Osteocyte (in vitro differentiated cells): Measurements from ENCODE around the gene ITGB4. TPM values are rescaled to one million over a fixed set of nuclear protein-coding genes. Genes with fewer than 3 reads are reported as not detected.

Experiments used
- DNase-seq: peaks from one replicate; pipeline ENCODE4 v3.0.0; 2021; ENCODE audit warnings: mixed read lengths; ENCODE audit not compliant: unreplicated experiment; ENCODE audit errors: extremely low spot score
- H3K27ac Mint-ChIP-seq: one replicate; pipeline ENCODE4 v1.8.0; 2021; ENCODE audit warnings: mild to moderate bottlenecking, mixed read lengths; ENCODE audit not compliant: unreplicated experiment
- H3K27me3 Mint-ChIP-seq: one replicate; pipeline ENCODE4 v1.8.0; 2021; ENCODE audit warnings: mixed read lengths; ENCODE audit not compliant: unreplicated experiment
- H3K36me3 Mint-ChIP-seq: one replicate; pipeline ENCODE4 v1.8.0; 2021; ENCODE audit warnings: mixed read lengths; ENCODE audit not compliant: unreplicated experiment
- H3K4me1 Mint-ChIP-seq: one replicate; pipeline ENCODE4 v1.8.0; 2021; ENCODE audit warnings: mixed read lengths; ENCODE audit not compliant: unreplicated experiment
- H3K4me3 Mint-ChIP-seq: one replicate; pipeline ENCODE4 v1.8.0; 2021; ENCODE audit warnings: mild to moderate bottlenecking, moderate library complexity, mixed read lengths; ENCODE audit not compliant: unreplicated experiment
- H3K9me3 Mint-ChIP-seq: one replicate; pipeline ENCODE4 v1.8.0; 2021; ENCODE audit warnings: mixed read lengths; ENCODE audit not compliant: unreplicated experiment
- CTCF ChIP-seq: fragments of 200-600 bp; sonication (generic); IDR thresholded peaks from 2 replicates; pipeline ENCODE4 v1.5.0; 2021; ENCODE audit warnings: antibody characterized with exemption, mild to moderate bottlenecking, moderate library complexity
- total RNA-seq: library from RNA; stranded (reverse); gene quantifications from 2 replicates; pipeline ENCODE4 v1.2.1, GENCODE V29; 2021

The ITGB4 gene
- total RNA-seq, 1 donor from 2014 or later = 460 TPM

- Mint-ChIP-seq H3K9me3 (no peaks in the 10 kb centered on the region), H3K4me3 (peak overlapping the region; percentile 53), H3K4me1 (peaks cover 21% of the 10 kb centered on the region), H3K27me3 (no peaks in the 10 kb centered on the region), H3K36me3 (peaks cover 4% of the 10 kb centered on the region), H3K27ac (no peak overlapping the region)
- DNase-seq = no peak
- TF ChIP-seq CTCF = no peak
Observed at GRCh38 chr17:75762513-75763268, 41.4 kb downstream of the ITGB4 start.

GRCh38 chr17:75763269-75763607, 42.0 kb downstream of the ITGB4 start:
- TF ChIP-seq CTCF = no peak
- Mint-ChIP-seq H3K4me3 (peak overlapping the region; percentile 53), H3K9me3 (no peaks in the 10 kb centered on the region), H3K4me1 (peaks cover 21% of the 10 kb centered on the region), H3K27ac (no peak overlapping the region), H3K36me3 (peaks cover 4% of the 10 kb centered on the region), H3K27me3 (no peaks in the 10 kb centered on the region)
- no peak for DNase-seq

GRCh38 chr17:75763613-75764416, 42.6 kb downstream of the ITGB4 start:
- Mint-ChIP-seq H3K36me3 (peaks cover 3% of the 10 kb centered on the region), H3K4me3 (peak overlapping the region; percentile 72), H3K4me1 (peaks cover 21% of the 10 kb centered on the region), H3K27me3 (no peaks in the 10 kb centered on the region), H3K9me3 (no peaks in the 10 kb centered on the region), H3K27ac (peak overlapping the region; percentile 56)
- no peak for DNase-seq
- no peak for TF ChIP-seq CTCF

GRCh38 chr17:75764417-75764710, 43.1 kb downstream of the ITGB4 start:
- DNase-seq = no peak
- H3K27me3 Mint-ChIP-seq = no peaks in the 10 kb centered on the region
- no peak overlapping the region for H3K27ac Mint-ChIP-seq
- TF ChIP-seq CTCF = no peak
- peak overlapping the region; percentile 72 for H3K4me3 Mint-ChIP-seq
- H3K36me3 Mint-ChIP-seq = peaks cover 2% of the 10 kb centered on the region
- peaks cover 21% of the 10 kb centered on the region for H3K4me1 Mint-ChIP-seq
- no peaks in the 10 kb centered on the region for H3K9me3 Mint-ChIP-seq

- H3K4me1 Mint-ChIP-seq = peaks cover 21% of the 10 kb centered on the region
- H3K36me3 Mint-ChIP-seq = peaks cover 2% of the 10 kb centered on the region
- peak; percentile 89 for DNase-seq
- peak within 1 kb of the TSS; percentile 72 for H3K4me3 Mint-ChIP-seq
- no peaks in the 10 kb centered on the region for H3K27me3 Mint-ChIP-seq
- peak within 1 kb of the TSS; percentile 59 for H3K27ac Mint-ChIP-seq
- peak; percentile 63 for TF ChIP-seq CTCF
- H3K9me3 Mint-ChIP-seq = no peaks in the 10 kb centered on the region
Observed at GRCh38 chr17:75764711-75765421, 43.6 kb downstream of the ITGB4 start, which contains the start of gene GALK1. GALK1 (minus strand) TSS chr17:75765192; CDS start chr17:75765136, 56 bp downstream.
